Endothelial cell of umbilical vein (primary cell): Measurements from ENCODE around the gene OR1M1. TPM values are rescaled to one million over a fixed set of nuclear protein-coding genes. Genes with fewer than 3 reads are reported as not detected.

ENCODE experiments used
- BruUV-seq: library from RNA; stranded (reverse); fragments of 400-500 nt; replicated peaks from 2 replicates; lab custom pipeline; 2021; lab: Mats Ljungman, UMichigan
- CTCF ChIA-PET: fragments of 300-600, 350-600 bp; sonication (Branson Sonifier 250); formaldehyde crosslinking; loops from one replicate; lab custom pipeline; 2021; ENCODE audit warnings: antibody characterized with exemption, inconsistent platforms; lab: Charles Lee
- POLR2A ChIA-PET: fragments of 300-600, 350-600 bp; sonication (Branson Sonifier 250); formaldehyde crosslinking; loops from one replicate; lab custom pipeline; 2021; ENCODE audit warnings: antibody characterized with exemption, inconsistent platforms; lab: Charles Lee
- DNase-seq: peaks from one replicate; pipeline ENCODE4 v3.0.0-alpha.2; 2011; ENCODE audit warnings: low read depth, low spot score
- FAIRE-seq: peaks from 2 replicates; lab custom pipeline; 2011; peaks lifted over from hg19 to GRCh38; lab: Jason Lieb, UNC
- H2AFZ ChIP-seq: 2 replicates; pipeline ENCODE4 v1.6.0; 2012; ENCODE audit warnings: low read depth, low read length, control low read depth, inconsistent platforms
- H3K27ac ChIP-seq: 2 replicates; pipeline ENCODE4 v1.5.1; 2011; ENCODE audit warnings: low read depth, mild to moderate bottlenecking, control low read depth, low read length, moderate library complexity; ENCODE audit not compliant: insufficient read depth
- H3K27me3 ChIP-seq, 2 experiments: 2 replicates each; pipeline versions ENCODE4 v1.6.0 to v1.6.1; 2011; ENCODE audit warnings: low read length in 2 of 2, mixed read lengths in 1 of 2; ENCODE audit not compliant: control insufficient read depth in 2 of 2, insufficient read depth in 2 of 2
- H3K36me3 ChIP-seq, 2 experiments: 2 replicates in 1 of 2; 3 replicates in 1 of 2; pipeline ENCODE4 v1.5.1; 2011; ENCODE audit warnings: low read length in 2 of 2, mild to moderate bottlenecking in 1 of 2, moderate library complexity in 1 of 2; ENCODE audit not compliant: control insufficient read depth in 2 of 2, insufficient read depth in 2 of 2; ENCODE audit errors: extremely low read depth in 1 of 2
- H3K4me1 ChIP-seq: 3 replicates; pipeline ENCODE4 v1.5.1; 2011; ENCODE audit warnings: mild to moderate bottlenecking, low read length; ENCODE audit not compliant: control insufficient read depth, insufficient read depth; ENCODE audit errors: extremely low read depth
- H3K4me2 ChIP-seq: 2 replicates; pipeline ENCODE4 v1.6.1; 2011; ENCODE audit warnings: low read length, control low read depth, mixed read lengths; ENCODE audit not compliant: insufficient read depth
- H3K4me3 ChIP-seq, 3 experiments: fragments of 200-600 bp in 1 of 3; sonication (generic), shearing (Covaris generic) in 1 of 3; replicated peaks in 1 of 3; 2 replicates each; pipeline ENCODE4 v1.5.1; 2011 to 2016; ENCODE audit warnings: control low read depth in 3 of 3, low read length in 3 of 3, mild to moderate bottlenecking in 2 of 3, inconsistent platforms in 1 of 3, low read depth in 1 of 3, moderate library complexity in 1 of 3; ENCODE audit not compliant: insufficient read depth in 1 of 3
- H3K79me2 ChIP-seq: 2 replicates; pipeline ENCODE4 v1.6.0; 2012; ENCODE audit warnings: low read length, inconsistent platforms; ENCODE audit not compliant: control insufficient read depth, insufficient read depth
- H3K9ac ChIP-seq: replicated peaks from 2 replicates; pipeline ENCODE3; 2011; ENCODE audit warnings: low read length, control low read depth; ENCODE audit not compliant: insufficient read depth; ENCODE audit errors: extremely low read depth
- H3K9me1 ChIP-seq: replicated peaks from 3 replicates; pipeline ENCODE4 v1.6.0; 2011; ENCODE audit warnings: mild to moderate bottlenecking, low read length; ENCODE audit not compliant: control insufficient read depth, insufficient read depth; ENCODE audit errors: extremely low read depth
- H3K9me3 ChIP-seq: replicated peaks from 2 replicates; pipeline ENCODE4 v1.5.1; 2012; ENCODE audit warnings: low read length, inconsistent platforms; ENCODE audit not compliant: control insufficient read depth, insufficient read depth
- H4K20me1 ChIP-seq: replicated peaks from 2 replicates; pipeline ENCODE3; 2011; ENCODE audit warnings: mild to moderate bottlenecking, low read length; ENCODE audit not compliant: control insufficient read depth, insufficient read depth; ENCODE audit errors: extremely low read depth
- CTCF ChIP-seq, 2 donors: IDR thresholded peaks; 1 replicate in 1 of 2; 2 replicates in 1 of 2; pipeline ENCODE4 v1.5.1; 2011; ENCODE audit warnings: low read length in 2 of 2, mild to moderate bottlenecking in 2 of 2, moderate library complexity in 2 of 2, control low read depth in 1 of 2, inconsistent platforms in 1 of 2, low read depth in 1 of 2; ENCODE audit not compliant: insufficient read depth in 1 of 2; ENCODE audit errors: extremely low read depth in 1 of 2
- EZH2 ChIP-seq: IDR thresholded peaks from 2 replicates; pipeline ENCODE4 v1.6.1; 2012; ENCODE audit warnings: borderline replicate concordance, low read depth, mild to moderate bottlenecking, moderate library complexity, low read length, inconsistent platforms; ENCODE audit not compliant: severe bottlenecking
- FOS ChIP-seq: IDR thresholded peaks from 2 replicates; pipeline ENCODE4 v1.6.1; 2011; ENCODE audit warnings: mild to moderate bottlenecking, low read length, moderate library complexity, borderline replicate concordance; ENCODE audit not compliant: insufficient read depth
- JUN ChIP-seq: IDR thresholded peaks from 2 replicates; pipeline ENCODE4 v1.6.1; 2011; ENCODE audit warnings: borderline replicate concordance, low read depth; ENCODE audit not compliant: insufficient read length, insufficient read depth
- MAX ChIP-seq: IDR thresholded peaks from 2 replicates; pipeline ENCODE4 v1.6.1; 2011; ENCODE audit not compliant: insufficient read depth, insufficient read length
- MYC ChIP-seq: IDR thresholded peaks from one replicate; pipeline ENCODE4 v1.6.1; 2011; ENCODE audit warnings: mild to moderate bottlenecking, low read depth, low read length
- POLR2A ChIP-seq: IDR thresholded peaks from 2 replicates; pipeline ENCODE4 v1.6.1; 2012; ENCODE audit warnings: low read depth, mild to moderate bottlenecking, control low read depth, low read length
- dilution Hi-C: fragments of 300-500 bp; cut with MboI; formaldehyde crosslinking; loops from one replicate; pipeline ENCODE4 v1.15.0; 2019; ENCODE audit warnings: low sequenced_read_pairs; ENCODE audit not compliant: extremely low pct_ligation_motif_present
- intact Hi-C: fragments of 100-400 bp; cut with micrococcal nuclease; formaldehyde crosslinking; loops from one replicate; pipeline ENCODE4 v1.10.0; 2022
- polyA plus RNA-seq, 4 experiments: library from polyadenylated mRNA; depleted of rRNA in 3 of 4; stranded (reverse) in 3 of 4; unstranded in 1 of 4; fragments of >200 nt; gene quantifications; 2 replicates each; pipeline versions ENCODE4 v1.2.1 to v1.2.3, GENCODE V29; 2011 to 2012; ENCODE audit warnings: missing spikeins in 1 of 4
- total RNA-seq: library from RNA; stranded (reverse); gene quantifications from 2 replicates; pipeline ENCODE4 v1.2.3, GENCODE V29; 2021

OR1M1 gene
- total and polyA plus RNA-seq, 2 donors (not counting 3 experiments of a cell fraction or from before 2014, with no cell fraction given) = not detected

GRCh38 chr19:9132422-9132821 lies 45.6 kb downstream of the OR1M1 start:
- intact Hi-C loops = no loop called here
- DNase-seq = no peak
- BruUV-seq = no TSS peak

GRCh38 chr19:9139609-9140158 lies 52.8 kb downstream of the OR1M1 start:
- no peaks in the 10 kb centered on the region for H4K20me1 ChIP-seq
- H3K4me1 ChIP-seq = peaks cover 11% of the 10 kb centered on the region
- H2AFZ ChIP-seq = peak overlapping the region; percentile 99
- ChIA-PET CTCF (no interaction called here), POLR2A (no interaction called here)
- H3K27me3 ChIP-seq = no peaks in the 10 kb centered on the region
- H3K9me3 ChIP-seq = peaks cover 2% of the 10 kb centered on the region
- peak overlapping the region; percentile 99 for H3K9ac ChIP-seq
- H3K4me3 ChIP-seq = peak overlapping the region; percentile 78 to 95 (median 92)
- H3K79me2 ChIP-seq = peaks cover 43% of the 10 kb centered on the region
- DNase-seq = peak; percentile 7
- peak overlapping the region; percentile 99 for H3K4me2 ChIP-seq
- FAIRE-seq = no peak
- intact Hi-C loops = loop anchor here (1.0 to 5.0 kb wide), 6 partner anchors 11 to 708 kb away; partner anchors contain the start of genes ZNF121 and ZNF699
- H3K9me1 ChIP-seq = no peaks in the 10 kb centered on the region
- TF ChIP-seq POLR2A (no peak), MAX (peak; percentile 22), JUN (no peak), CTCF (IDR thresholded peaks at IDR 0.05; ENCODE audit: extremely low read depth in 1 of 2, insufficient read depth in 1 of 2, low read depth in 1 of 2, low read length in 2 of 2) (no peak), EZH2 (no peak)
- H3K36me3 ChIP-seq = no peaks in the 10 kb centered on the region
- TSS peak; percentile 88 for BruUV-seq
- dilution Hi-C loops = no loop called here
- peak overlapping the region; percentile 87 for H3K27ac ChIP-seq

More at GRCh38 chr19:9132422-9132821, 45.6 kb downstream of the OR1M1 start:
- no peaks in the 10 kb centered on the region for H3K27me3 ChIP-seq
- no peak overlapping the region for H3K27ac ChIP-seq
- TF ChIP-seq FOS (no peak), MYC (no peak)
- FAIRE-seq = no peak
- H3K9me3 ChIP-seq = no peaks in the 10 kb centered on the region
- H4K20me1 ChIP-seq = no peaks in the 10 kb centered on the region
- H3K4me3 ChIP-seq = no peak overlapping the region
- ChIA-PET POLR2A (interaction anchor here (0.6 kb wide), 1 partner anchor 1081 kb away, joined by 4 read pairs; no protein-coding TSS in a partner anchor), CTCF (interaction anchor here (0.6 to 1.2 kb wide), 3 partner anchors 16 to 479 kb away, joined by 3 to 4 read pairs (median 3); no protein-coding TSS in a partner anchor)
- no peak overlapping the region for H3K9ac ChIP-seq
- no peak overlapping the region for H2AFZ ChIP-seq
- H3K4me2 ChIP-seq = no peak overlapping the region
- H3K79me2 ChIP-seq = no peaks in the 10 kb centered on the region
- H3K4me1 ChIP-seq = peaks cover 5% of the 10 kb centered on the region
- H3K9me1 ChIP-seq = no peaks in the 10 kb centered on the region
- no peaks in the 10 kb centered on the region for H3K36me3 ChIP-seq
- dilution Hi-C loops = no loop called here
